ENCODE data around the gene UBE2QL1.
"Not testable (repeated sequence)": the region's sequence is repeated elsewhere in the genome, so short reads cannot be mapped to it uniquely, and the experiment has no call there.

UBE2QL1 gene

GRCh38 chr5:6495433-6496206 lies 47.0 kb downstream of the UBE2QL1 start:
- FAIRE-seq (no peak), DNase-seq (ENCODE audit: low spot score) (no peak)

DNA sequence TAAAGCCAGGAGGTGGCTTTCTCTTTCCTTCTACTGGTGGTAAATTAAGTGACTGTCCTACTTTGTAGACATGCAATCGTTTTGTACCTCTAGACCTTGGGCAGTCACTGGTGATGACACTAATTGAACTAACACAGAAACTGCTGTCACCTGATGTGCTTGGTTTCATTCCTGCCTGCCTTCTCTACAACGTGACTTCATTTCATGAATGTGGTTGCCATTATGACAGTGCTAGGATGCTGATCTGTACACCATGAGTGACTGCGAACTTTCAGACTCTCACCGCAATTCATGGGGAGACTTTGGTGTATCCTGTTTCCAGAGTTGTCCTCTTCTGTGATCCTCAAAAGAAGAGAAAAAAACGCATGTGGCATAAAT lies 47.5 kb downstream of the UBE2QL1 start:
- FAIRE-seq (no peak), DNase-seq (ENCODE audit: low spot score) (no peak)

- DNase-seq (ENCODE audit: low spot score) (no peak), FAIRE-seq (no peak)
Observed at GRCh38 chr5:6496636-6497035, 48.0 kb downstream of the UBE2QL1 start.

DNA sequence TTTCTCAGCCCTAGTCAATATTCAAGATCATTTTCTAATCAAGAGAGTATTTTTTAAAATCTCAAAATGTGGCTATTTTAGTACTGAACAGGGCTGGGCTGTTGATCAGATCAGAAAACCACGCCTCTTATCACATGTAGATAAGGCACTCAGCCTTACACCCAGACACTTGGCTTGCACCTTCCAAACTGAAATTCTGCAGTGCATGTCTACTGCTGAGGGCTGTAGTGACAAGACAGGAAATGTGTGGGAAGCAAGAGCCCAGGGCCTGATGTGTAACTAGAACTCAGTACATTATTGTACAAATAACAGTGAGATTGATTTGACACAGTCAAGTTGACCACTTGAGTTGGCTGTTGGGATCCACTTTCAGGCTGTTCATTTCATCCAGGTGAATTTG lies 48.6 kb downstream of the UBE2QL1 start:
- FAIRE-seq (no peak), DNase-seq (ENCODE audit: low spot score) (no peak)

DNA sequence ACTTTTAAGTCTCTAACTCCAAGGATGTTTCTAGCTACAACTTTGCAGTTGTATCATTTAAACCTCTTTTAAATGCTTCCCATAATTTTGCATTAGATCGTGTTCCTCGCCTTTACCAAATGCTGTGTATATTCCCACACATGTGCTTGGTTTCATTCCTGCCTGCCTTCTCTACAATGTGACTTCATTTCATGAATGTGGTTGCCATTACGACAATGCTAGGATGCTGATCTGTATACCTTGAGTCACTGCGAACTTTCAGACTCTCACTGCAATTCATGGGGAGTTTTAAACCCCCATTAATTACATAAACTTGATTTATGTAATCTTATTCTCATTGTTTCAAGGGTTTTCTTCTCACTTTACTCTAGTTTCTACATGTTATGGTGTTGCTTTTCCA lies 50.3 kb downstream of the UBE2QL1 start:
- peak; percentile 52 for FAIRE-seq
- no peak for DNase-seq (ENCODE audit: low spot score)

GRCh38 chr5:6501701-6502100 lies 53.0 kb downstream of the UBE2QL1 start:
- FAIRE-seq, result no peak

DNA sequence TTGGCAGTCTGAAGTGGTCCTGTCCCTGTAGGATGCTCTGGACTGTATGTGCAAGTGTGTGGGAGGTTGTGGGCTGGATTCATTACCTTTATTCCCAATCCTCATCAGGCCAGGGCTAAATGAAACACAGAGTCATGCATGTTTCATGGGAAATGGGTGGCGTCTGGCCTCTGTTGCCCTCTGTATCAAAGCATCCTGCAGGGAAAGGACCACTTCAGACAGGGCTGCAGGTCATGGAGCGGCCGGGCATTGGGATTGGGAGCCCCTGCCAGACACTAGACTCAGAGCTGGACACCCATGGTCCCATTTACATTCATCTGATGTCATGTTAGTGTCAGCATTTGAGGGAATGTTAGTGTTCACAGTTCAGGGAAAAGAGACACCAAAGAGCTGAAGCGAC lies 53.8 kb downstream of the UBE2QL1 start:
- DNase-seq (ENCODE audit: low spot score) (no peak), FAIRE-seq (no peak)

More at GRCh38 chr5:6501701-6502100, 53.0 kb downstream of the UBE2QL1 start:
- DNase-seq (ENCODE audit: low spot score), result no peak

DNA sequence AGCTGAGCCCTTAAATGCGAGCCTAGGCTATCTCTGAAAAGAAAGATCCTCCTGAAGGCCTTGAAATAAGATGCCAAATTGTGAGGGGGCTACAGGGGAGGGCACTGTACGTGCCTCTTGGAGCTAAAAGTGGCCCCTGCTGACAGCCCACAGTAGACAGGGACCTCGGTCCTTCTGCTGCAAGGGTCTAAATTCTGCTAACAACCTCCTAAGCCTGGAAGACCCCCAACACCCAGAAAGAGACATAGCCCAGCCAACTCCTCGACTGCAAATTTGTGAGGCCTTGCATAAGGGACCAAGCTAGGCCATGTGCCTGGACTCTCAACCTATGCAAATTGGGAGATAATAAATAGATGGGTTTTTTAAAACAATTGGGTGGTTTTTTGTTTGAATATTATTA lies 54.7 kb downstream of the UBE2QL1 start:
- FAIRE-seq, result no peak
- DNase-seq (ENCODE audit: low spot score), result no peak

DNA sequence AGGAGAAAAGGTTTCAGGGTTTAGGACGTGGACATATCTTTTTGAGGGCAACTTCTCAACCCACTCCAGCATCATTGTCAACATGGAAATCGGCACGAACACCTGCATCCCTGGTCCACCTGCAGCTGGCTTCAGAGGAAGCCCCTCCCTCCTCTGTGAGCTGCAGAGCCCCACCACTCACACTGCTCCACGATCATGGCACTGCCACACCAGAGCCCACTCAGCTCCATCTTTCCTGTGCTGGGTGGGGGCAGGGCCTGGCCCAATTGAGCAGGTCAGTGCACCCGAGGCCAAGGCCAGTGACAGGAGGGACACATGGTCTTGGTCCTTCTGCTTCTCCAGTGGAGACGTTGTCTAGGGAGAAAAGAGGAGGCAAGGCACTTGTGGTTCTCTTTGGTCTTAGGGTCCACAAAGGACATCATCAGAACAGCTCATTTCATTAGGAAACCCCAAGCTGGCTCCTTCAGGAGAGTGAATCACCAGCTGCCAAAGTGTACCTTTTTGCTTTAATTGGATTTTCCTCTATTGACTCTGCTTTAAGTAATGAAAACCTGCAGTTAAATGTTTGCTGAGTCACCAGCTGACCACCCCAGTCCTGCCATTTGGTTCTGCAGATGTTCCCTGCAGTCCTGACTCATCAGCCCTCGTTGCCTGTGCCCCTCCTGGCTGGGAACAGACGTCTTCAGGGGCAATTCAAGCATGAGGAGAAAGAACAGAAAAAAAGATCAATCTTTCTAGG lies 56.2 kb downstream of the UBE2QL1 start:
- FAIRE-seq, result peak; percentile 74
- peak; percentile 82 for DNase-seq (ENCODE audit: low spot score)

GRCh38 chr5:6505416-6505755 lies 56.7 kb downstream of the UBE2QL1 start:
- no peak for FAIRE-seq
- DNase-seq (ENCODE audit: low spot score), result no peak

- DNase-seq (ENCODE audit: low spot score) (no peak), FAIRE-seq (no peak)
Observed at GRCh38 chr5:6505783-6506557, 57.3 kb downstream of the UBE2QL1 start.

DNA sequence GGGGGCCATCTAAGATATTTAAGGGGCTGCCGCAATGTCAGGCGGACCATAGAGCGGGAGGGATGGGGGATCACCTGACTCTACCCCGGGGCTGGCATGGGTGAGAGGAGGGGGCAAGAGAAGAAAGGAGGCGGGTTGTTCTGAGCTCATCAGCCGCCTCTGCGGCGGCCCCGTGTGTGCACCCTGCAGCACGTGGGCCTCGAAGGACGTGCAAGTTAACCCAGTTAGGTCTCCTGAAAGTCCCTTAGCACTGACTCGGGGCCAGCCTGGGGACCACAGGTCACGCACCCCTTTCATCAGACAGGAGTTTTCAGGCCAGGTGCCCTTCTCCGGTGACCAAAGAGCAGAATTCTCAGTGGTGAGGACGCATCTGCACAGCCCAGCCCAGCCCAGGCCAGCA lies 58.0 kb downstream of the UBE2QL1 start:
- DNase-seq (ENCODE audit: low spot score), result no peak
- no peak for FAIRE-seq

DNA sequence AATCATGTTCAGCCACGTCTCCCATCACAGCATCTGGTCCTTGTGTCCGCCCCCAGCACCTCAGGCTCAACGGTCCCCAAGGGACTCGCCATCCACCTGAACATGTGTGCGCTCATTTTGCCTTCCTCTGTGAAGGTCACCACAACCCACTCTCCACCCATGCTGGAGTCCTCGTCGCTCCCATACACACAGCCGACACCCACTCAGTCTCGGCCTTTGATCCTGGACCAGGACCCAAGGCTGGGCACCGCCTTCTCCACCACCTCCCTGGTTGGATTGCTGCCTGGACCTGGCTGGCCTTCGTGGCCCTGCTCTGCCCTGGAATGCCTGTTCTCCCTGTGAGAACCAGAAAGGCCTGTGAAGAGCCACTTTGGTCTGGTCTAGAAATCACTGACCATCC lies 60.3 kb downstream of the UBE2QL1 start:
- DNase-seq (ENCODE audit: low spot score) (no peak), FAIRE-seq (peak; percentile 27)

- FAIRE-seq (no peak), DNase-seq (ENCODE audit: low spot score) (no peak)
Observed at GRCh38 chr5:6510132-6510531, 61.5 kb downstream of the UBE2QL1 start.

DNA sequence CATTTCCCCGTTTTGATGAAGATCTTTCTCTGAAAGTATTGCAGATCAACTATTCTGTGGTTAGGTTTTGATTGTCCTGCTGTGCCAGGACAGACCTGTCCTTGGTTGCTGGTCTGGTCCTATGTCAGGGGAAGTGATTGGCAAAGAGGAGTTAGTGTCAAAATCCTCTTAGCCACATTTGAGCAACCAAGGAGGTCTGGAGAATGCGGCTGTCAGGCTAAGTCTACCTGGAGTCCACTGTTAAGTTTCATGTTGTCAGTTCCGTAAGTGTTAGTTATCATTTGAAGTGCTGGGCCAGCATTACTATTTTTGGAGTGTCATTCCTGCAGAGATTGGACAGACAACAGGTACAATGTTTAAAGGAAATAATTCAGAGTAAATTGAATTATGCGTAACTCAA lies 62.3 kb downstream of the UBE2QL1 start:
- DNase-seq (ENCODE audit: low spot score) (no peak), FAIRE-seq (no peak)

- FAIRE-seq, result peak; percentile 63
- DNase-seq (ENCODE audit: low spot score), result not testable (repeated sequence)
Observed at GRCh38 chr5:6515812-6516211, 67.2 kb downstream of the UBE2QL1 start.

GRCh38 chr5:6516823-6517222 lies 68.2 kb downstream of the UBE2QL1 start:
- FAIRE-seq (no peak), DNase-seq (ENCODE audit: low spot score) (no peak)

DNA sequence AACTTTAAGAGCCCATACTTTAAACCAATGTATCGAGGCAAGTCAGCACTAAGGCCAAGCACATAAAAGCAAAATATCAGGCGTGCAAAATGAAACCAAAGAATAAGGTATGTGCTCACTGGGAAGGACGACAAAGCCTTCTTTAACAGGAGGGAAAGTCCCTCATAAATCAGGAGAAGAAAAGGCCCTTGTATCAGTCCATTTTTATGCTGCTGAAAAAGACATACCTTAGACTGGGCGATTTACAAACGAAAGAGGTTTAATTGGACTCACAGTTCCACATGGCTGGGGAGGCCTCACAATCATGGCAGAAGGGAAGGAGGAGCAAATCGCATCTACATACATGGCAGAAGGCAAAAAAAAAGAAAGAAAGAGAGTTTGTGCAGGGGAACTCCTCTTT lies 68.9 kb downstream of the UBE2QL1 start:
- DNase-seq (ENCODE audit: low spot score) (no peak), FAIRE-seq (no peak)

DNA sequence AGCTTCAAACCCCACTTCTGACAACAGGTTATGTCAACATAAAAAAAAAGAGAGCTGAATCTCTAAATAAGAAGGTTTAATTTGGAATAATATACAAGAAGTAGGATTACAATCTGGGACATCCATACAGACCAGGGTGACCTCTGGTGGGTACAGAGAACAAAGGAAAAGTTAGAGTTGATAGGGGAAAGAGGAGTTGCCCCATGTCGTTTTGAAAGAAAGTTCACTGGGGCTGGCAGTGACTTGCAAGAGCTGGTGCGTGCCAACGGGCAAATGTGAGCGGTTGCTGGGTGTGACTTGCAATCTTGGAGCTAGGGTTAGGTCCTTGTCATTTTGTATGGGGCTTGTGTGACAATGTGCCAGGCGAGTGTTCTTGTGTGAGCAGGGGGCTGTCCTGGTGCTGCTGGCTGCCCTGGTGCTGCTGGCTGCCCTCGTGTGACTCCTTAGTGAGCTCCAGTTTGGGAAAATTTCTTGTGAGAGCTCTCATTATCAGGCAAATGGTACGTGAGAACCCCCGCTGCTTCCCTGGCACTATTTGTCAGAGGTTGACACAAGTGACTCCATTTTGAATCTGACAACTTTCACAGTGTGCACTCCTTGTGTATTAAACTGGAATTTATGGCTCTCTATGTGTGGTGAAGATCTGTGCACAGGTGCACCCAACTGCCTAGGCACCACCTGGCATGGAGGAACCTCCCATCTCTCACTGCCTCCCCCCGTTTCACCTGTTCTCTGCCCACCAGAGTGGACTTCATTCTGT lies 69.8 kb downstream of the UBE2QL1 start:
- DNase-seq (ENCODE audit: low spot score), result no peak
- FAIRE-seq, result no peak

DNA sequence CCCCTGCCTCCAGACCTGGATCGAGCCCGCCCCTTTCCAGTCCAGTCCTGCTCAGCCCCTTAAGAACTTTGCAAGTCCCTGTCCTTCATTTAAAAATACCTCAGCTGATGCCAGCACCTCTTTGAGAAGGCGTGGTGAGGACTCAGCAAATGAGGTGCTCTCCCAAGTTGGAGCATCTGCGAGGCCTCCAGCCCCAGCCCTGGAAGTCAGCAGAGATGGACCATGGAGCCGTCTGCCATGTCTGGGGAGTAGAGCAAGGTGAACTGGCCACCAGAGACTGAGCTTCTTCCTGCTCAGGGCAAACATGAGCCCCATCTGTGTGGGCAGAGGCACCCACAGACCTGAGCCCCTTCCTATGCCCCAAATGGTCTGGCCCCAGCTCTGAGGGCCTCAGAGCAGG lies 71.5 kb downstream of the UBE2QL1 start:
- DNase-seq (ENCODE audit: low spot score), result no peak
- no peak for FAIRE-seq

- DNase-seq (ENCODE audit: low spot score) (no peak), FAIRE-seq (no peak)
Observed at GRCh38 chr5:6522331-6522730, 73.7 kb downstream of the UBE2QL1 start.

DNA sequence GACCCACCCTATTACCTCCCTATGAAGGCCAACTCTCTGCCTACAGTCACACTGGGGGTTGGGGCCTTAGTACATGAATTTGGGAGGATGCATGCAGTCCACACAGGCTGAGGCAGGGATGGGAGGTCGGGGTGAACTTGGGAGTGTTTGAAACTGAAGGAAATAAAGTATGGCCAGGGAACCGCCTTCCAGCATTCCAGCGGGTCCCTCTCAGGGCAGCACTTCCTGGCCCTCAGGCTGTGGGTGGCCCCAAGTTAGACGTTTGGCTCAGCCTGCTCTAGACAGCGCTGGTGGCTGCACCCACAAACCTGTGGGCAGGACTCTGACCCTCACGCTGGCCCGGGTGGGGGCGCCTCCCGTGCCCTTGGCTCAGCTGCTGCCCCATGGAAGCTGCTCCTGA lies 74.3 kb downstream of the UBE2QL1 start:
- no peak for DNase-seq (ENCODE audit: low spot score)
- no peak for FAIRE-seq

Measured in urothelium cell line (cell line).